Measurements from ENCODE around the gene TAB2. TPM values are rescaled to one million over a fixed set of nuclear protein-coding genes. Genes with fewer than 3 reads are reported as not detected.

Gene TAB2
- total RNA-seq, 1 donor from 2014 or later = 81.8 TPM

GRCh38 chr6:149414821-149415220, 97.3 kb downstream of the TAB2 start:
- no peak overlapping the region for H3K4me3 Mint-ChIP-seq (ENCODE audit: unreplicated experiment)
- FAIRE-seq (no peak), DNase-seq (ENCODE audit: low read depth) (no peak)
- H3K27me3 Mint-ChIP-seq (ENCODE audit: low read depth, unreplicated experiment) = no peaks in the 10 kb centered on the region
- no peaks in the 10 kb centered on the region for H3K9me3 Mint-ChIP-seq (ENCODE audit: unreplicated experiment)
- Histone ChIP-seq H3K4me2 (ENCODE audit: low read length) (no peak overlapping the region), H3K27ac (ENCODE audit: low read depth, low read length) (no peak overlapping the region), H3K9me3 (ENCODE audit: insufficient read depth, low read depth, low read length) (no peaks in the 10 kb centered on the region), H3K79me2 (ENCODE audit: insufficient read depth, low read length) (no peaks in the 10 kb centered on the region), H4K20me1 (ENCODE audit: insufficient read depth, low read length) (no peaks in the 10 kb centered on the region), H3K36me3 (ENCODE audit: insufficient read depth, low read length) (peaks cover 11% of the 10 kb centered on the region), H2AFZ (ENCODE audit: low read depth, low read length) (no peak overlapping the region), H3K4me3 (ENCODE audit: insufficient read depth, low read depth, low read length) (no peak overlapping the region), H3K27me3 (ENCODE audit: insufficient read depth, low read length) (no peaks in the 10 kb centered on the region), H3K4me1 (ENCODE audit: insufficient read depth, low read length) (no peaks in the 10 kb centered on the region), H3K9ac (ENCODE audit: low read length) (no peak overlapping the region)
- H3K4me1 Mint-ChIP-seq (ENCODE audit: low read depth, unreplicated experiment) = no peaks in the 10 kb centered on the region
- H3K36me3 Mint-ChIP-seq (ENCODE audit: low read depth, unreplicated experiment) = peaks cover 8% of the 10 kb centered on the region
- TF ChIP-seq EZH2 (IDR thresholded peaks at IDR 0.05; ENCODE audit: insufficient read depth, low read length) = no peak
- TF ChIP-seq, protein P1, sequence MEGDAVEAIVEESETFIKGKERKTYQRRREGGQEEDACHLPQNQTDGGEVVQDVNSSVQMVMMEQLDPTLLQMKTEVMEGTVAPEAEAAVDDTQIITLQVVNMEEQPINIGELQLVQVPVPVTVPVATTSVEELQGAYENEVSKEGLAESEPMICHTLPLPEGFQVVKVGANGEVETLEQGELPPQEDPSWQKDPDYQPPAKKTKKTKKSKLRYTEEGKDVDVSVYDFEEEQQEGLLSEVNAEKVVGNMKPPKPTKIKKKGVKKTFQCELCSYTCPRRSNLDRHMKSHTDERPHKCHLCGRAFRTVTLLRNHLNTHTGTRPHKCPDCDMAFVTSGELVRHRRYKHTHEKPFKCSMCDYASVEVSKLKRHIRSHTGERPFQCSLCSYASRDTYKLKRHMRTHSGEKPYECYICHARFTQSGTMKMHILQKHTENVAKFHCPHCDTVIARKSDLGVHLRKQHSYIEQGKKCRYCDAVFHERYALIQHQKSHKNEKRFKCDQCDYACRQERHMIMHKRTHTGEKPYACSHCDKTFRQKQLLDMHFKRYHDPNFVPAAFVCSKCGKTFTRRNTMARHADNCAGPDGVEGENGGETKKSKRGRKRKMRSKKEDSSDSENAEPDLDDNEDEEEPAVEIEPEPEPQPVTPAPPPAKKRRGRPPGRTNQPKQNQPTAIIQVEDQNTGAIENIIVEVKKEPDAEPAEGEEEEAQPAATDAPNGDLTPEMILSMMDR (IDR thresholded peaks at IDR 0.05; ENCODE audit: insufficient read depth, low read depth, low read length) = no peak
- H3K27ac Mint-ChIP-seq (ENCODE audit: unreplicated experiment) = no peak overlapping the region

DNA sequence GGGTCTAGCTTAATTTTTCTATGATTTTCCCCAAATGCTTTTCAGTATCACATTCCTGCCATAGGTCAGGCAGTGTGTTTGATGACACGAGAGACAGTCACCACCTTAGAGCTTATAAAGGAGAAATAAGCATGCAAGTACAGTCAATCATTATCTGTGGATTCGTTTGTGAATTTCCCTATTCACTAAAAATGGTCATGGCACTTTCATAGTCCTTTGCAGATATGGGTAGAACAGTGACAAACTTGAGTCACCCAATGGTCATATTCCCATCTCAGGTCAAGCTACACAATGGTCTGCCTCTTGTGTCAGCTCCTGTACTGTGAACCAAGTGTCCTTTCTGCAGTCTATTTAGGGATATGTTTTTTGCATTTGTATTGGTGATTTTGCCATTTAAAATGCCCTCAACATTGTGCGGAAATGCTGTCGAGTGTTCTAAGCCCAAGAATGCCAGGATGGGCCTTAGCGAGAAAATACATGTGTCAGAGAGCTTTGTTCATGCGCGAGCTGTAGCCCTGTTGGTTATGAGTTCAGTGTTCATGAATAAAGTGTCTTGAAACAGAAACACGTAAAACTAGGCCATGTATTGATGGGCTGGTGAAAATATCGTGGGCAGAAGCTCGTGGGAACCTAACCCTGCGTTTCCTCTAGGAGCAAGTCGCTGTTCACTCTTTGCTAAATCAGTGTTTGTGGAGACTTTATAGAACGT, 102.3 kb downstream of the TAB2 start:
- H3K4me1 ChIP-seq (ENCODE audit: insufficient read depth, low read length) = peaks cover 5% of the 10 kb centered on the region
- Mint-ChIP-seq H3K27ac (ENCODE audit: unreplicated experiment) (peak overlapping the region; percentile 15), H3K36me3 (ENCODE audit: low read depth, unreplicated experiment) (peaks cover 2% of the 10 kb centered on the region), H3K4me1 (ENCODE audit: low read depth, unreplicated experiment) (peaks cover 8% of the 10 kb centered on the region), H3K4me3 (ENCODE audit: unreplicated experiment) (no peak overlapping the region), H3K27me3 (ENCODE audit: low read depth, unreplicated experiment) (no peaks in the 10 kb centered on the region), H3K9me3 (ENCODE audit: unreplicated experiment) (no peaks in the 10 kb centered on the region)
- DNase-seq (ENCODE audit: low read depth) = no peak
- H3K36me3 ChIP-seq (ENCODE audit: insufficient read depth, low read length) = no peaks in the 10 kb centered on the region
- no peak overlapping the region for H2AFZ ChIP-seq (ENCODE audit: low read depth, low read length)
- H3K9ac ChIP-seq (ENCODE audit: low read length) = no peak overlapping the region
- TF ChIP-seq, protein P1 (IDR thresholded peaks at IDR 0.05; ENCODE audit: insufficient read depth, low read depth, low read length) = no peak
- TF ChIP-seq EZH2 (IDR thresholded peaks at IDR 0.05; ENCODE audit: insufficient read depth, low read length) = no peak
- H3K27ac ChIP-seq (ENCODE audit: low read depth, low read length) = no peak overlapping the region
- H4K20me1 ChIP-seq (ENCODE audit: insufficient read depth, low read length) = no peaks in the 10 kb centered on the region
- H3K9me3 ChIP-seq (ENCODE audit: insufficient read depth, low read depth, low read length) = no peaks in the 10 kb centered on the region
- H3K79me2 ChIP-seq (ENCODE audit: insufficient read depth, low read length) = no peaks in the 10 kb centered on the region
- no peak overlapping the region for H3K4me2 ChIP-seq (ENCODE audit: low read length)
- no peak for FAIRE-seq
- no peaks in the 10 kb centered on the region for H3K27me3 ChIP-seq (ENCODE audit: insufficient read depth, low read length)
- no peak overlapping the region for H3K4me3 ChIP-seq (ENCODE audit: insufficient read depth, low read depth, low read length)

DNA sequence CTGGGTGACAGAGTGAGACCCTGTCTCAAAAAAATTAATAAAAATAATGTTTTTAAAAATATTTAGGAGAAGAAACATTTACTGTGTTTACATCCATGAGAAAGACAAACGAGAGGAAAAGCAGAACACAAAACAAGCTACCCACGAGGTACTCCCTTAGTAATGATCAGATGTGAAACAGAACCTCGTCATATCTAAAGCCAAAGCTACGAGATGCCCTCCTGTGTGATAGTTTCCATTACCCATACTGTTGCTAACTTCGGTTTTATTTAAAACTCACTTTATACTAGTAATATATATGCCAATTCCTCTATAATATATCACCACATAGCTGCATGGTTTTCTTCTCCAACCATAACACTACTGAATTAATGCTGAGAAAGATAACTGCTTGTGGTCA, 103.6 kb downstream of the TAB2 start:
- Mint-ChIP-seq H3K4me3 (ENCODE audit: unreplicated experiment) (no peak overlapping the region), H3K9me3 (ENCODE audit: unreplicated experiment) (no peaks in the 10 kb centered on the region), H3K4me1 (ENCODE audit: low read depth, unreplicated experiment) (peaks cover 8% of the 10 kb centered on the region), H3K36me3 (ENCODE audit: low read depth, unreplicated experiment) (no peaks in the 10 kb centered on the region), H3K27ac (ENCODE audit: unreplicated experiment) (no peak overlapping the region), H3K27me3 (ENCODE audit: low read depth, unreplicated experiment) (no peaks in the 10 kb centered on the region)
- no peak overlapping the region for H3K4me2 ChIP-seq (ENCODE audit: low read length)
- H3K9me3 ChIP-seq (ENCODE audit: insufficient read depth, low read depth, low read length) = no peaks in the 10 kb centered on the region
- TF ChIP-seq, protein P1 (IDR thresholded peaks at IDR 0.05; ENCODE audit: insufficient read depth, low read depth, low read length) = no peak
- peaks cover 5% of the 10 kb centered on the region for H3K4me1 ChIP-seq (ENCODE audit: insufficient read depth, low read length)
- H3K27me3 ChIP-seq (ENCODE audit: insufficient read depth, low read length) = no peaks in the 10 kb centered on the region
- FAIRE-seq = no peak
- no peak overlapping the region for H3K27ac ChIP-seq (ENCODE audit: low read depth, low read length)
- H3K4me3 ChIP-seq (ENCODE audit: insufficient read depth, low read depth, low read length) = no peak overlapping the region
- DNase-seq (ENCODE audit: low read depth) = no peak
- no peaks in the 10 kb centered on the region for H3K36me3 ChIP-seq (ENCODE audit: insufficient read depth, low read length)
- no peak overlapping the region for H3K9ac ChIP-seq (ENCODE audit: low read length)
- no peaks in the 10 kb centered on the region for H3K79me2 ChIP-seq (ENCODE audit: insufficient read depth, low read length)
- H2AFZ ChIP-seq (ENCODE audit: low read depth, low read length) = no peak overlapping the region
- no peaks in the 10 kb centered on the region for H4K20me1 ChIP-seq (ENCODE audit: insufficient read depth, low read length)
